Glomerular endothelial cell (primary cell): ENCODE results near the gene UFD1. TPM values are rescaled to one million over a fixed set of nuclear protein-coding genes. Genes with fewer than 3 reads are reported as not detected.

Source experiments
- DNase-seq: peaks from one replicate; pipeline ENCODE4 v3.0.0-alpha.2; 2011; ENCODE audit warnings: low read depth, low spot score; ENCODE audit errors: extremely low read depth
- total RNA-seq: library from RNA; depleted of rRNA; stranded (reverse); fragments of >200 nt; gene quantifications from 2 replicates; pipeline ENCODE4 v1.2.3, GENCODE V29; 2015

UFD1 gene
- total RNA-seq, 1 donor from 2014 or later, result 81.9 TPM

DNA sequence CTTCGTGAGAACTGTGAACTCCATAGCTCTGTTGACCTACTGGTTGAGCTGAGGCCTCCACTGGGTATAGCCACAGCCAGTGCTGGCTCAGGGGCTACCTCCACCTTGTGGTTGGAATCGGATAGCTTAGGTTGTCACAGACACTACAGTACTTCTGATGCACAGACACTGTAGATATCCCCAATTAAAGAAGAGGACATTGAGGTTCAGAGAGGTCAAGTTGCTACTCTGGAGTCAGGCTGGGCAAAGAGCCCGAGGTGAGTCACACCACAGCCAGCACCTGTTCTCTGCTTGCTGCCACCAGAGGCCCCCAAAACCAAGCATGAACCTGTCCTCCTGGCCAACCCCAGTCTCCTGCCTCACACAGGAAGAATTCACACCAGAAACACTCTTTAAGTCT lies 5.4 kb downstream of the UFD1 start:
- no peak for DNase-seq

DNA sequence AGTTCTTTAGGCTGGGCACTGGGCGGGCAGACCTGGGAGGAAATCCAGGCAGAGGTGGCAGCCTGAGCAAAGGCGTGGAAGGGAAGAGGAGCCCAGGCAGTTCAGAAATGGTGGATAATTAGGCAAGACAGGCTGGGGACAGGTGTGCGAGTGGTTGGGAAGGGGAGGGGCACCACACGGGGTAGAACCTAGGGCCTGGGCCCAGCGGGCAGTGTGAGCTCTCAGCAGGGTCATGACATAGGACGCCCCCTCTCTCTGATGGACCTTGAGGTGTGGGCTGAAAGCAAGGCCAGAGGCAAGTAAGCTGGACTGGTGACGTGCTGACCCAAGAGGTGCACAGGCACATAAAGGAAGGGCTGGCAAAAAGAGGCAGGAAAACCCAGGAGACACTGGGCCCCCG lies 6.8 kb downstream of the UFD1 start:
- no peak for DNase-seq

GRCh38 chr22:19471572-19471971 lies 7.4 kb downstream of the UFD1 start:
- no peak for DNase-seq

GRCh38 chr22:19470010-19470409 lies 9.0 kb downstream of the UFD1 start:
- DNase-seq, result no peak

- DNase-seq, result no peak
Measured at GRCh38 chr22:19469421-19469820, 9.6 kb downstream of the UFD1 start.

- DNase-seq, result no peak
Measured at GRCh38 chr22:19467912-19468311, 11.1 kb downstream of the UFD1 start.

DNA sequence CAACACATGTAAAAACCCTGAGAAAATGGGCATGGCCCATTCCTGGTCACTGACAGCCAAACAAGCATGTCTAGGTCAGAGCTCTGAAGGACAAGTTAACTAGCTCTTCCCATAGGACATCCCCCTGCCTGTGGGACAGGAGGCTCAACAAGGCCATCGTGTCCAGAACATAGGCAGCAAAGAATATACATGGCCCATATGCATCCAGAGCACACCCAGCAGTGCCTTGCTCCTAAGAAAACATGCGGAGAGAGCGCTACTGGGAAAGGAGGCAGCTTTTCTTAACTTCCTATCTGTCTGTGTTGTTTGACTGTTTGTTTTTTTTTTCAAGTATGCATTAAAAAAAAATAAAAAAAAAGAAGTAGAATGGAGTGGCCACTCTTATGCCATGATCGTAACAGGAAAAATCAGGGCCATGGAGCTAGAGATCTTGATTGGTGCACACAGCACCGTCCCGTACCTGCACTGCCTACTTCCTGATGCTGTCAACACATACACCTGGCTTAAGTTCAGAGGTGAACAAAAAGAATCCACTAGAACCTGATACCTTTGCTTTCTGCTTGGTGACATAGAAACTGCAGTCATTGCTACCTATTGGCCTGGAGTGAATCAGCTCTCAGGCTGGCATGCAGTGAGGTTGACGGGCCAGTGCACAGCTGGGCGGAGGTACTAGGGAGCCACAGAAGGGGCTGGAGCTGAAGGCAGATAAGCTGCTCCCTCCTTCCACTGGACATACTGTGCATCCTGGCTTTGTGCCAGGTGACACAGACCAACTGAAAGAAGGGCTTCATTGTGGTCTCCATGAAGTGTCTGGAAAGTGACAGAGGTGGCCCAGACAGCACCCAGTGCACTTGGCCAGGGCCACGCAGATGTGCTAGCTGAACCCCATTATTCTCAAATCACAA lies 11.9 kb downstream of the UFD1 start:
- no peak for DNase-seq

DNA sequence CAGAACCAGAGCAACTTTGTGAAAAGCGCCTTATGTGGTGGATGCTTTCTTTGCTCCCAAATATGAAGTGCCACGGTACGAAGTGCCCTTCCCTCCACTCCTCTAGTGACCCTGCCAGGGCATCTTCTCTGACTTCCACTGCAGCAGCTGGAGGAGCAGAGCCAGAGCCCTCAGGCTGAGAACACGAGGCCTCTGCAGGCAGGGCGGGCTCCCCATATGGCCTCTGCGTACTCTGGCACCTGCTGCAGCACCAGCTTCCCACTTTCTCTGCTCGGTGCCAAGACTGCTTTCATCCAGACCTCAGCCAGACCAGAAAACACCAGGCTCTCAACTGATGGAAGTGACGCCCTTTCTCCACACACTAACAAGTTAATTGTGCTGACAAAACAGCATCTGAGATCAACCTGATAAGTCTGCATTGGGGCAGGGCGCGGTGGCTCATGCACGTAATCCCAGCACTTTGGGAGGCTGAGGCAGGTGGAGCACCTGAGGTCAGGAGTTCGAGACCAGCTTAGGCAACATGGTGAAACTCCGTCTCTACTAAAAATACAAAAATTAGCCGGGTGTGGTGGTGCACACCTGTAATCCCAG lies 12.8 kb downstream of the UFD1 start:
- DNase-seq, result no peak

DNA sequence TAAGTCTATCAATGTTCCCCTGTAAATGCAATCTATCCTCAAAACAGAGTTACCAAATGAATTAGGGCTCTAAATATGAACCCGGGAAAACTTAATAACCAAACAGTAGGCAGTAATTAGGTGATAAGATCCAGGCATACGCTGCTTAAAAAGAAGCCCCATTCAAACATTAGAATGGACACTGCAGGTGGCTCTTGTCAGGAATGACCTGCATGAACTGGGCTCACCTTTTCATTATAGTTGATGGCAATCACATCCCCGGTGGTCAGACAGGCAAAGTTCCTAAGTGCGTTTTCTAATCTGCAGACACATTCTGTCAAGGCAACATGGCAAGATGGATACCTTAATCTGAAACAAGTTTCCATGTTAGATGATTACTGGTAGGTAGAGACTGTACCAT lies 14.0 kb downstream of the UFD1 start:
- no peak for DNase-seq

DNA sequence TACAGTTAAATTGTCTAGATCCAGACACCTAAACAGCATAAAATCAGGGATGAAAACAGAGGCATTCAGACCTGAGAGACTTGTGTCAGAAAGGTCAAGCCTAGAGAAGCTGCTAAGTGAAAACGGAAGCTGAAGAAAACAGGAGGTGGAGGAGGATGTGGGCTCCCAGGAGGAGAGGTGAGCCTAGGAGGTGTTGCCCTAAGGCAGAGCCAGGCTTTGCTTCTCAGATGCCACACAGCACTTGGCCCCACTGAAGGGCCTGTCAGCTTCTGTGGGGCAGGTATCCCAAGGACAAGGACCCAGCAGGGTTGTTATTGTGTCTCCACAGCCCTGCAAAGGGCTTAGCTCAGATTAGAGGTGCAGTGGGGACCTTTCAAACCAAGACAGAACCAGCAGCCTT lies 14.4 kb downstream of the UFD1 start:
- DNase-seq, result no peak

- DNase-seq, result no peak
Measured at GRCh38 chr22:19463491-19464469, 15.2 kb downstream of the UFD1 start.

DNA sequence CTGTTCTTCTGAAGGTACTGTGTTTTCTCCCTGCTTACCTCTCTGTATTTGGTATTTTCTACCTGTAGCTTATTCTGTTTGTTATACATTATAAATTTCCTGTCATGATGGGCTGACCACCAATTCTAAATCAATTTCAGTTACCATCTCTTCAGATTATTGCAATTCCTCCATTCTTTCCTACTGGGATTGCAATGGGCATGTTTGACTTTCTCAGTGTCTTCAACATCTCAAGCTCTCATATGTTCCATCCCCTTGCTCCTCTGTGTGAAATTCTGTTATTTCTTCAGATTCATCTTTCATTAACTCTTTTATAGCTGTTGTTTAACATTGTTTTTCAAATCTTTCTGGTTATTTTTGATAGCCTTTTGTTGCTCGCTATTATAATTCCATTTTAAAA lies 16.0 kb downstream of the UFD1 start:
- no peak for DNase-seq

DNA sequence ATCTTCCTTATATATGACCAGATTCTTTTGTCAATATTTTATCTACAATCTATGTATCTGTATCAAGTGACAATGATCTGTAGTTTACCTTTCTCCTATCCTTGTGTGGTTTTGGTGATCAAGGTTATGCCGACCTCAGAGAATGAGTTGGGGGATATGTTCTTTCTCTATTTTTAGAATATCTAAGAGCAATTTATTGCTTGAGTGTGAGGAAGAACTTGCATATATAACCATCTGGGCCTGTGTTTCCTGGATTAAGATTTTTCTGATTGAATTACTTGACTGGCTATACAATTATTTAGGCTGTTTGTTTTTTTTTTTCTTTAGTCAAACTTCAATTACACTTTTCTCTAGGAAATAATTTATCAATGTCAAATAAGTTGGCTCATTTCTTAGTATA lies 17.5 kb downstream of the UFD1 start:
- no peak for DNase-seq

GRCh38 chr22:19460036-19460435 lies 19.0 kb downstream of the UFD1 start:
- DNase-seq, result no peak

GRCh38 chr22:19457828-19458428 lies 21.1 kb downstream of the UFD1 start:
- no peak for DNase-seq

GRCh38 chr22:19456541-19456940 lies 22.5 kb downstream of the UFD1 start:
- no peak for DNase-seq

DNA sequence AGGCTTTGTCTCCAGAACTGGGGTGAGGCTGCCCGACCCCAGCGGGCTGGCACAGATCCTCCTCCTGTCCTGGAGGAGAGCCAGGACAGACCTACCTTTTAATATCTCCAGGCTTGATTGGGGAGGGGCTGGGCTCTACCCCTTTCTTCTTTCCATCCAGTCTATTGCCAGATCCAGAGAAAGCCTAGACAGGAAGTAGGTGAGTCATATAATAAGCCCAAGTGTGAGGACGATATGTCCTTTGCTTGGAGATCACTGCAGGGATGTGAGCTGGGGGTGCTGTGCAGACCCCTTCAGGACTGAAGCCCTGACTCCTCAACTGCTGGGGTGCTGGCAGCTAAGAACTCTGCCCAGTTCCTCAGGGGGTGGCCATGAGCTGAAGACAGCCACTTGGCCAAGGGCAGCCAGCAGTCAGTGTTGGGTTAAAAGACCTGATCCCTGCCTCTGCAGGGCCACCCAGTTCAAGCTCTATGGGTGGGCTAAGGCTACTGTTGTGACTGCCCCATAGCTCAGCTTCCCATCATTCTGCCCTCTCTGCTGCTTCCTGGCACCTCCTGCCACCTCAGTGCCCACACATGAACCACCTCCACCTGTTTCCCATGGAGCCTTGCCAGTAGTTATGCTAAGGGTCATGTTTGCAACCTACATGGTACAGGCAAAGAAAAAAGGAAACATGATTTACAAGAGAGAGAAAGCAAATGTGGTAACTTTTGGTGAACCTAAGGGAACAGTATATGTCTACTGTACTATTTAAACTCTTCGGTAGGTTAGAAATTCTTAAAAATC lies 23.2 kb downstream of the UFD1 start:
- DNase-seq, result no peak

GRCh38 chr22:19455033-19455432 lies 24.0 kb downstream of the UFD1 start:
- no peak for DNase-seq

DNA sequence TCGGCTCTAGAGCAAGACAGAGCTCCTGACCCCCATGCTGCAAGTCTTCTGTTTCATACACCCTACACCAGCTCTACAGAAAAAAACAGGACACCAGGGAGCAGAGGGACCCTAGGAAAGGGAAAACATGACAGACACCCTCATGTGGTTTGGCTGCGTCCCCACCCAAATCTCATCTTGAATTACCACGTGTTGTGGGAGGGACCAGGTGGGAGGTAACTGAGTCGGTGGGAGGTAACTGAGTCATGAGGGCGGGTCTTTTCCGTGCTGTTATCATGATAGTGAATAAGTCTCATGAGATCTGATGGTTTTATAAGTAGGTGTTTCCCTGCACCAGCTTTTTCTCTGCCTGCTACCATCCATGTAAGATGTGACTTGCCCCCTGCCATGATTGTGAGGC lies 24.8 kb downstream of the UFD1 start:
- DNase-seq, result no peak

- no peak for DNase-seq
Measured at GRCh38 chr22:19453718-19454117, 25.3 kb downstream of the UFD1 start.
